ENCODE results near the gene PFKFB1.
"Not testable (repeated sequence)": the region's sequence is repeated elsewhere in the genome, so short reads cannot be mapped to it uniquely, and the experiment has no call there.

PFKFB1 gene

DNA sequence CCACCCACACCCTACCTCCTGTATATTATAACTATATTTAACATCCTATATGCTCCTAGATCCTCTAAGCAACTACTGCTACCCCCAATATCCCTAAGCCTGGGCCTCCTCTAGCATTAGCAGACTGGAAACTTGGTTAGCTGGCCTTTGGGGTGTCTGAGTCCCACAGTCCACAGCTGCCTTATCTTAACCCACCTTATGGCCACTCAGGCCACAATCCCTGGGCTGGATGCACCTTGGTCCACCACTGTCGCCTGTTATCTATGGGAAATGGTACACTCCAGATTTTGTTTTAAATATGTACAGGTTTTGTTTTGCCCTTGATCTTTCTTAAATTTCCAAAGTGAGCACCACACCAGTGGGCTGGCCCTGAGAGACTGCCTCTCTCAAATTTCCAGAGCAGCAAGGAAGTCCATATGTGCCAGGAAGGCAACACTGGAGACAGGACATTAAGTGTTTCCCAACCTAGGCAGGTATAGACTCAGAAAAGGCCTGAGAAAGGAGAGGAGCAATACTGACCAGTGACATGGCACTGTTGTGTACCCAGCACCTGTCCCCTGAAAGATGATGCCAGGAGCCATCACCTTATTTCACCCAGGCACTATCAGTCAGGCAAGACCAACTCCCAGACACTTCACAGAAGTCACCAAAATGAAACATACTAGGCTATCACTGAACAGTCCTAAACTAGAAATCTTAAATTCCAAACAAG lies 921 bp downstream of the PFKFB1 start:
- DNase-seq (ENCODE audit: low spot score) = no peak

DNA sequence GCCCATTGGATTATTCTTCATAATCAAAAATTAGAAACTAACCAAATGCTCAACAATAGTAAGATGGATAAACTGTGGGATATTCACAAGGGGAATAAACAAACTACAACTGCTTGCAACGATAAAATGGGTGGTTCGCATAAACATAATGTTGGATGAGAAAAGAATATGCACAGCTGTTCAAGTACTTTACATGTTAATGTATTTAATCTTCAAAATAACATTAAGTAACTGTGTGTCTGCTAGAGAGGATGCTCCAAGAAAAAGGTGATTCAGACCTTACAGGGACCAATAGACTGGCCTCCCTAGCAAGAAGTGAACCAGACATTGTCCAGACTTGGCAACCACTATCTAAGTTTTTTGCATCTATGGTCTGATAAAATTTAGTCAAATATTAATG lies 2.3 kb downstream of the PFKFB1 start:
- no peak for DNase-seq (ENCODE audit: low spot score)

DNA sequence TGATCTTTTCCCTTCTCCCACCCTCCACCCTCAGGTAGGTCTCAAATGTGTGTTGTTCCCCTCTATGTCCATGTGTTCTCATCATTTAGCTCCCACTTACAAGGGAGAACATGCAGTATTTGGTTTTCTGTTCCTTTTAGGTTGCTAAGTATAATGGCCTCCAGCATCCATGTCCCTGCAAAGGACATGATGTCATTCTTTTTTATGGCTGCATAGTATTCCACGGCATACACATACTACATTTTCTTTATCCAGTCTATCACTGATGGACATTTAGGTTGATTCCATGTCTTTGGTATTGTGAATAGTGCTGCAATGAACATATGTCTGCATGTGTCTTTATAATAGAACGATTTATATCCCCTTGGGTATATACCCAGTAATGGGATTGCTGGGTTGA lies 10.7 kb downstream of the PFKFB1 start:
- DNase-seq (ENCODE audit: low spot score) = not testable (repeated sequence)

DNA sequence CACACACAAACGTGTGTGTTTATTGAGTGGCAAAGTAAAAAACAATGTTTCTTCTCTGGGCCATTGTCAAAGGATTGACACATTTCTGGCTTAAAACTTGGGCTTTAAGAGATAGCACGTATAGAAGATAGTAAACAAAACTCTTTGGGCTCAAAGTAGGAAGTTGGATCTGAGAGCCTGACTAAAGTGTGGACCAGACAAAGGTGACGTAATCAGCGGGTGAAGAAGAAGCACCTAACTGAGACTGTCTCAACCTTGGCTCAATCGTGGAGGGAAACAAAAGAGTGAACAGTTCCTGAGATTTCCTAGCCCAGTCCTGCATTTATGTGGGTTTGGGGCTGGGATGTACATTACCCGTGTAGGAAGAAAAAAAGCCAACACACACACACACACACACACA lies 13.7 kb downstream of the PFKFB1 start:
- no peak for DNase-seq (ENCODE audit: low spot score)

DNA sequence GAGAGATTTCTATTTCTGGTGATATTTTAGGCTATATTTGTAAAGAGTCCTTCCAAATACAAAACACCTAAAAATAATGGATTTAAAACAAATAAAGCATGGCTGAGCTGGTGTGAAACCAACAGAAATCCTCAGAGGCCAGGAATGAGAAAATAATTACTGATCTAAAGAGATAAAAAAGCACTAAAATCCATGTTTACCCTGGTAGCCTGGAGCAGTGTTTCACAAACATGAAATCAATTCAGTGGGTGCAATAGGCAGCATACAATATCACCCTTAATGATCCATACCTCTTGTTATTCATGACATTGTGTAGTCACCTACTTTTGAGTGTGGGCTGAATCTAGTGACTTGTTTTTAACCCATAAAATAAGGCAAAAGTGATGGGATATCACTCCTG lies 14.6 kb downstream of the PFKFB1 start:
- no peak for DNase-seq (ENCODE audit: low spot score)

DNA sequence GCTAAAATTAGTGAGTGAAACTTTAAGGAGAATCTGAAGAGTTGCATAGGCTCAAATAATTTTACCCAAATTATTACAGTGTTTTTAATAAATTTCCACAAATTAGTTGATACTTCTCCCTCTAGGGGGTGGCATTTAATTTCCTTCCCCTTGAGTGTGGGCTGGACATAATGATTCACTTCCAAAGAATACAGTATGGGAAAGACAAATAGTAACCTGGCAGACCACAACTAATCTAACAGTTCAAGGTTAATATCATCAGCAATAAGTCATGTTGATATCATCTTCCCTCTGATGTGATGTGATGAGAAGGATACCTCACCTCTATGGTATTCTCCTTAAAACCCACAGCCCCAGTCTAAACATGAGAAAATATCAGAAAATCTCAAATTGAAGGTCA lies 15.5 kb downstream of the PFKFB1 start:
- no peak for DNase-seq (ENCODE audit: low spot score)

DNA sequence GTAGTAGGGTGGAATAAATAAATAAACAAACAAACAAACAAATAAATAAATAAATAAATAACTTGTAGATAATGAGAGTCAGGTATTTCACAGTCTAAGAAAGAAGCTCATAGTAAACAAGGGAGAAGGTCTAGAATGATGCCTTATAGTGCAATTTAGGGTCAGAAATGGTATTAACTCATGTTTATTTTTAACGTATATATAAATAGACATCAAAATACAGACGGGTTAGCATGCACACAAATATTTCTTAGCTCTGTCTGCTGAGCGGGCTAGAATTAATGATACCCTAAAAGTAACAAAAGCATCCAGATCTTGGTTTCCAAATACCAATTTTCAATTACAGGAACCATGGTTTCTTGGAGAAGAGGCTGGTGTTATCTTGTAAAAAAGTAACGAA lies 16.6 kb downstream of the PFKFB1 start:
- no peak for DNase-seq (ENCODE audit: low spot score)

DNA sequence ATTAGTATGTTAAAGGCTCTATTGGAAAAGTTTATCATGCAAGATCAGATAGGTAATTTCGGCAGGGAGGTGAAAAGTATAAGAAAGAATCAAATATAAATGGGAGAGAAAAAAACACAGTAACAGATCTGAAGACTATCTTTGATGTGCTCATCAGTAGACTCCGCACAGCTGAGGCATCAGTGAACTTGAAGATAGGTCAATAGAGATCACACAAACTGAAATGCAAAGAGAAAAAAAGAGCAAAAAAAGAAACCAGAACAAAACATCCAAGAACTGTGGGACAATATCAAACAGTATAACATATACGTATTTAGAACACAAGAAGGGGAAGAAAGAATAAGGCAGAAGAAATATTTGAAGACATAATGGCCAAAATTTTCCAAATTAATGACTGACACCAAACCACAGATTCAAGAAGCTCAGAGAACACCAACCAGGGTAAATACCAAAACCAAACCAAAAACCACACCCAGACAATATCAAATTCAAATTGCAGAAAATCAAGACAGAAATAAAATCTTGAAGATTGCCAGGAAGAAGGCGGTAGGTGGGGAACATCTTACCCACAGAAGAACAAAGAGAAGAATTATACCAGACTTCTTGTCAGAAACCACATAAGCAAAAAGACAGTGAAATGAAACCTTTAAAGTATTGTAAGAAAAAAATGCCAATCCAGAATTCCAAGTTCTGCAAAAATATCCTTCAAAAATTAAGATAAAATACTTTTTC lies 29.1 kb downstream of the PFKFB1 start:
- DNase-seq (ENCODE audit: low spot score) = no peak

DNA sequence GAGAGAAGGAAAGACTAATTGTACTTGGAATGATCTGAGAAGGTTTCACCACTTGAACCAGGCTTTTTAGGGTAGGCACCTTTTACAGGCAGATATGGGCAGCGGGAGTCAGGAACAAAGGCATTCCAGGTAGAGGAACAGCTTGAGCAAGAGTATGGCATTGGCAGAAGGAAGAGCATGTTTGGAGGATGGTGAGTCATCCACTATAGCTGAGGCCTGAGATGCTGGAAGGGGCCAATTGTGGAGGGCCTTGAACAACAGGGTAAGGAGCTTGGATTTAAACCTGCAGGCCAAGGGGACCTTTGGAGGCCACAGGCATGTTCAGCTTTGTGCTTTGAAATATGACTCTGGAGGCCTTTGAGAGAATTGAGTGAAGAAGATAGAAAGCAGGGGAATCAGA lies 32.2 kb downstream of the PFKFB1 start:
- no peak for DNase-seq (ENCODE audit: low spot score)

DNA sequence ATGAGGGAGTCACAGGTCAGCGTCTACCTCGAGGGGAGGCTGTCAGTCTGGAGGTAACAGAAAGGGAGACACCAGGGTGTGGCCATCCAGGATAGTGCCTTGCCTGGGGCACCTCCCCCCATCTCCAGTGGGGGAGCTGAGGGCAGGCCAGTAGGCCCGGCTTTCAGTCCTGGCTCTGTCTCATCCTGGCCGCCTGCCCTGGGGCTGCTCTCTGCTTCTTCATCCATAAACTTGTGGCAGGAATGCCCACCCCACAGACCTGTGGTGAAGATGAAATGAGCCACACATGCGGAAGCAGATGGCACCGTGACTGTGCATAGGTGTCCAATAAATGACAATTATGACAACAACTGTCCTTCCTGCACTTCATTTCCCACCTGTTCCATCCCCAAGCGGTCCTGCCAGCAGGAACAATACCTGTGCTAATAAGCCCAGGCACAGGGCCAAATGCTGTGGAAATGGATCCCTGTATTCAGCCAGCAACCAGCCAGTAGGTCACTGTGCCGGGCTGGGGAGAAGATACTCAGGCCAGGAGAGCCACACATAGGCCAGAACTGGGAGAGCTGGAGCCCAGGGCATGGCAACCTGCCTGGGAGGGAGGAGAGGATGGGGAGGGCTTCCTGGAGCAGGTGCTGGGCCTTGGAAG lies 43.1 kb downstream of the PFKFB1 start:
- no peak for DNase-seq (ENCODE audit: low spot score)

DNA sequence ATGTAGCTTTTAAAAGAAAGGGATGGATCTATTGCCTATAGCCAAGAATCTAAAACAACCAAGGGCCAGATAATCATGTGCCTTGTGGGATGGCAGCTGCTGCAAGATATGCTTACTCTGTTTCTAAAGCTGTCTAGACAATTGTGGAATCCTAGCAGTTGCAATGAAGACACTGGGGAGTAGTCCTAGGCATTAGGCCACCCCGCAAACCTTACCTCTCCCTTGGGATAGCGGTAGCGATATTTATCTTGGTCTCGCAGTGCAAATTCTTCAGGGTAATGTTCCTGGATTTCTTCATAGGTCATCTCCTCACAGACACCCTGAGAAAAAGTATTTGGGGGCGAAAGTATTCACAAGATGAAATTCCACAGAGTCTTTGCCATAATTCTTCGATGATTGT lies 48.8 kb downstream of the PFKFB1 start:
- DNase-seq (ENCODE audit: low spot score) = no peak

DNA sequence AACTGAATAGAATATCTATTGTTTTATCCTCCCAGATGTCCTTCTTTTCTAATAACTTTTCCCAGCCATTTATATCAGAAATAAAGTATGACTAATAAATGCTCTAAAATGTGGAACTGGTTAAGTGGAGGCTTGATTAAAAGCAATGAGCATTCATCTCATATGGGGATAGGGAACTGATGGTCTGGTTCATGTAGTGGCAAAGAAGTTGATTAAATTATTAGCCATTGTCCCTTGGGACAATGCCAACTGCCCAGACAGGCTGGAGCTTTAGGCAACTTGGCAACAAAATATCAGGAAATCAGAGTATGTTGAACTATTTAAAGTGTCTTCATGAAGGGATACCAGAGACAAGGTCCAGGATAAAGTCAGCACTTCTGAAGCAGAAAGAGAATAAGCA lies 49.2 kb downstream of the PFKFB1 start:
- DNase-seq (ENCODE audit: low spot score) = no peak

DNA sequence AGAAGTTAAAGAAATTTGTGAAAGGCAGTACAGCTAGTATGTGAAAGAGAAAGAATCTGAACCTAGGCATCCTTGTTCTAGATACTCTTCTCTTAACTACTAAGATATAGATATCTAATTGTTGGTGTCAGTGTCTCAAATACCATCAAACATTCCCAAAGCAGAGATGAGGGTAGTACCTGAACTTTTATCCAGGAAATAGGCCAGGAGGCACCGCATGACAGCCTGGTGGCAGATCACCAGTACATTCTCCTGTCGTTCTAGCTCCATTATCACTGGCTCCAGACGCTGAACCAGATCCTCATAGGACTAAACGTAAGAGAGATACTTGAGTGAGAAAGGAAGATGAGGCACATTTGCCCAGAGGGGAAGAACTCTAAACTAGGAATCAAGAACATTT lies 56.6 kb downstream of the PFKFB1 start:
- DNase-seq (ENCODE audit: low spot score) = no peak

DNA sequence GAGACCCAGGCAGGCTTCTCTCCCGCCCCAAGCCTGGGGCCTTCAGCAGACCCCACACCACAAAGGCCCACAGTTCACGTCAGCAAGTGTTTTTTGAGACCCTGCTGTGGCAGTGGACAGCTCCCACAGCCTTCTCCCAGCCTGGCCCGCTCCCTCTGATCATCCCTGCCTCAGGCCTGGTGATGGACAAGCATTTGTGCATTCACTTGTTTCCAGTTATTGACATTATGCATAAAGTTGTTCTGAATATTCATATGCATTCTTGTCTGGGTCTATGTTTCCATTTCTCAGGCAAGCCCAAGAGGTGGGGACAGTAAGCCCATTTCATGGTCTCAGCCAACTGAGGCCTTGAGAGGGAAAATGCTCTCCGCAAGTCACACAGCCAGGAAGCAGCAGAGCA lies 58.7 kb downstream of the PFKFB1 start:
- DNase-seq (ENCODE audit: low spot score) = no peak

DNA sequence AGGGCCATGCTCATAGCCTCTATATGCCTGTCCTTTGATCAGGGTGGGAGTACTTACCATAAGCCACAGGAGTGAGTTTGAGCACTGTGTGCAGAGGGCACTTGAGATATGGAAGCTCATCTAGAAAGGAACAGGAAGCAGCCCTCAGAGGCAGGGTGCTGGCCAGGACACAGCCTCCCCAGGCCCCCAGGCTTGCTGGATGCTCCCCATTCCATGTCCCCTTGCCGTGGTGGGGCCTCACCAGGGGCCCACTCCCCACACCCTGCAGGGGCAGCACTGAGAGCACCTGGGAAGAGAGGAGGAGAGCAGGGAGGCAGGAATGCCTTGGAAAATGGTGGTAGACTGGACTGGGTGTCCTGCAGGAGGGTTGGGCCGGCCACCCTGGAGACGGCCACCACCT lies 59.1 kb downstream of the PFKFB1 start:
- DNase-seq (ENCODE audit: low spot score) = no peak

DNA sequence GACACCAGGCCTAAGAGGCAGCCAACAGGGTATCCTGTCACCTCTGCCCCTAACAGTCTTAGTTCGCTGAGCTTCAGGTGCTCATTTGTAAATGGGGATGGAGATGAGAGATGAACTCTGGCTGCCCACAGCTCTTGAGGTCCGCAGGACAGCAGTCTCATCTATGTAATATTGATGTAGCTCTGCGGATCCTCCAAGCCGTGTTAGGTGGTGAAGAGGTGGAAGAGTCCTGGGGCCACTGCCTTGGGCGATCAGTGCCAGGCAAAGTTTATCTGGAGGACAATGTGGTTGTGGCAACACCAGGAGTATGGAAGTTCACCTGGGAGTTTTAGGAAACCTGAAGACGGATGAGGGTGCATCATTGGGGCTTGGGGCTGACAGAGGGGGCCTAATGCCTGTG lies 59.9 kb downstream of the PFKFB1 start:
- DNase-seq (ENCODE audit: low spot score) = no peak

DNA sequence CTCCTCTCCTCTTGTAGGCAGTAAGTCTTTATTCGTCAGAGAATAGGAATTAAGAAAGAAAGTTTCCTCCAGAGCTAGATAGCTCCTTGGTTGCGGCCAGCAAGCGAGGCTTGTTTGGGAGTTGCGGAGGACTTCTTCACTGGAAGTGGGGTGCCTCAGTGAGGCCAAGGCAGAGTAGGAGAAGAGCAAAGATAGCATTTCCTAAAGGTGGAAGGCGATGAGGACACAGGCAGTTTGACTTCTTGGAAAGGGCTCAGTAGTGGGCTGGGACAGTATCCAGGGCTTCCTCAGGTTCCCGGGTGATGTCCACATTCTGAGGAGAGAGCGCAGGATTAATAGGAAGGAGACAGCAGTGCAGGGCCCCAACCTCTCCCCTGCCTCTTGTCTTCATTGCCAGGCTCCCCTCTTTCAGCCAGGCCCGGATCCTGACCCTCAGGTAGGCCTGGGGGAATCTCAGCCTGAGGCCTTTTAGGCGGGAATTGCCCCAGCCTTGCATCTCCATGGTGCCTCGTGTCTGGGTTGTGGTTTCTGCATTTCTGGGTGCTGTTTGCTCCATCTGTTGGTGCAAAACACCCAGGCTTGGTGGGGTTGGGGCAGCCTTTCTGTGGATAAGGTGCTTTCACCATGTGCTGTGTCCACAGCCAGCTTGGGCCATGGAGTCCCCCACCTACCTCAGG lies 60.7 kb downstream of the PFKFB1 start:
- DNase-seq (ENCODE audit: low spot score) = no peak

DNA sequence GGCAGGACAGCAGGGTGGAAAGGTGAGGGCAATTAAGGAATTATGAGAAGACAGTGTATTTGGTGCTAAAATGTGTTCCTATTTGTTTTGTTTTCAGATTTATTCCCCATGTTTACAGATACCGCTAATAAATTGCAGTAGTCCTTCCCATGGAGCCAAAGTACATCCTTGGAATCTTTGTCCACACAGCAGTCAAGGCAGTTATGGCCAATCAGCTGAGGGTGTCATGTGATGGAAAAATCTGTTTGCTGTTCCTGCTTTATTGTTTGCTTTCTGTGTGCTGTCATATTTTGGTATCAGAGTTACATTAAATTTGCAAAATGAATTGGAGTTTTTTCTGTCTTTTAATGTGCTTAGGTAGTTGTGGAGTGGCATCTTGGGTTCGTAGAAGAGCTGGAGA lies 62.9 kb downstream of the PFKFB1 start:
- DNase-seq (ENCODE audit: low spot score) = no peak

DNA sequence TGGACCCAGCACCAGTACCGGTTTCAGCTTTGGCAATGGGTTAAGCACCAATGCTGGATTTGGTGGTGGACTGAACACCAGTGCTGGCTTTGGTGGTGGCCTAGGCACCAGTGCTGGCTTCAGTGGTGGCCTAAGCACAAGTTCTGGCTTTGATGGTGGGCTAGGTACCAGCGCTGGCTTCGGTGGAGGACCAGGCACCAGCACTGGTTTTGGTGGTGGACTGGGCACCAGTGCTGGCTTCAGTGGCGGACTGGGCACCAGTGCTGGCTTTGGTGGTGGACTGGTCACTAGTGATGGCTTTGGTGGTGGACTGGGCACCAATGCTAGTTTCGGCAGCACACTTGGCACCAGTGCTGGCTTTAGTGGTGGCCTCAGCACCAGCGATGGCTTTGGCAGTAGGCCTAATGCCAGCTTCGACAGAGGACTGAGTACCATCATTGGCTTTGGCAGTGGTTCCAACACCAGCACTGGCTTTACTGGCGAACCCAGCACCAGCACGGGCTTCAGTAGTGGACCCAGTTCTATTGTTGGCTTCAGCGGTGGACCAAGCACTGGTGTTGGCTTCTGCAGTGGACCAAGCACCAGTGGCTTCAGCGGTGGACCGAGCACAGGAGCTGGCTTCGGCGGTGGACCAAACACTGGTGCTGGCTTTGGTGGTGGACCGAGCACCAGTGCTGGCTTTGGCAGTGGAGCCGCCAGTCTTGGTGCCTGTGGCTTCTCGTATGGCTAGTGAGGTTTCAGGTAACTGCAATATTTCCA lies 63.5 kb downstream of the PFKFB1 start:
- no peak for DNase-seq (ENCODE audit: low spot score)

DNA sequence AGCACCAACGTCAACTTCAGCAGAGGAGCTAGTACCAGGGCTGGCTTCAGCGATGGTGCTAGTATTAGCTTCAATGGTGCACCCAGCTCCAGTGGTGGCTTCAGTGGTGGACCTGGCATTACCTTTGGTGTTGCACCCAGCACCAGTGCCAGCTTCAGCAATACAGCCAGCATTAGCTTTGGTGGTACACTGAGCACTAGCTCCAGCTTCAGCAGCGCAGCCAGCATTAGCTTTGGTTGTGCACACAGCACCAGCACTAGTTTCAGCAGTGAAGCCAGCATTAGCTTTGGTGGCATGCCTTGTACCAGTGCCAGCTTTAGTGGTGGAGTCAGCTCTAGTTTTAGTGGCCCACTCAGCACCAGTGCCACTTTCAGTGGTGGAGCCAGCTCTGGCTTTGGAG lies 65.1 kb downstream of the PFKFB1 start:
- no peak for DNase-seq (ENCODE audit: low spot score)

DNA sequence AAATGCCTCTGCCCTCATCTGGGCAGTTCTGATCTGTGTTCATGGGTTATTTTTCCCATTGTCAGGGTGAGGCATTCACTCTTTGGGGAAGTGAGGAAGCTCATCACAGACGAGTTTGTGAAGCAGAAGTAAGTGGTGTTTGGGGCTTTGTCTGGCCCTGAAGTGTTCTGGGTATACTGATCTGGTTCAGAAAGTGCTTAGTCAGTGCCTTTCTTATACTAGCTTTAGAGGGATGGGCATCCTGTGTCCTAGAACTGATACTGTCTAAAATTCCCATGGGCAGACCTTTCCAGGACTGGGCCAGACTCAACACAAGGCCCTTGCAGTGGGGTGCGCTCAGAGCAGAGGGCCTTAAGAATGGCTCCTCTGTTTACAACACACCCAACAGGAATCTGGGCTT lies 67.0 kb downstream of the PFKFB1 start:
- DNase-seq (ENCODE audit: low spot score) = no peak

DNA sequence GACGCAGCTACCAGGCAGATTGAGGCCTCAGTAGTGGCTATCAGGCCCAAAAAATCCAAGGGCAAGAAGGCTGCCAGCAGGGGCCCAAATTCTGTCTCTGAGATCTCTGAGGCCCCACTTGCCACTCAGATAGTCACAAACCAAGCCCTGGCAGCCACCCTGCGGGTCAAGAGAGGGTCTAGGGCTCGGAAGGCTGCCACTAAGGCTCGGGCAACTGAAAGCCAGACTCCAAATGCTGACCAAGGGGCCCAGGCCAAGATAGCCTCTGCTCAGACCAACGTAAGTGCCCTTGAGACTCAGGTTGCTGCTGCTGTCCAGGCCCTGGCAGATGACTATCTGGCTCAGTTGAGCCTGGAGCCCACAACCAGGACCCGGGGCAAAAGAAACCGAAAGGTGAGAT lies 70.6 kb downstream of the PFKFB1 start:
- DNase-seq (ENCODE audit: low spot score) = no peak

Measured in SK-N-DZ (cell line).